Esophagus muscularis mucosa (tissue), 4 donors: ENCODE measurements around the gene FBXO4. TPM values are rescaled to one million over a fixed set of nuclear protein-coding genes. Genes with fewer than 3 reads are reported as not detected.

ENCODE experiments used
- DNase-seq: peaks from one replicate; pipeline ENCODE4 v3.0.0-alpha.2; 2017; ENCODE audit errors: extremely low spot score
- H3K27ac ChIP-seq, 4 donors: fragments of 200-600 bp; sonication (generic); replicated peaks in 1 of 4; 1 replicate in 3 of 4; 2 replicates in 1 of 4; pipeline ENCODE4 v1.5.1; 2016 to 2019; ENCODE audit warnings: mild to moderate bottlenecking in 1 of 4
- H3K27me3 ChIP-seq, 4 donors: fragments of 200-600 bp; sonication (generic); one replicate each; pipeline versions ENCODE4 v1.5.1 to v1.6.0; 2016 to 2019
- H3K36me3 ChIP-seq, 4 donors: fragments of 200-600 bp; sonication (generic); one replicate each; pipeline ENCODE4 v1.5.1; 2016 to 2019
- H3K4me1 ChIP-seq, 4 donors: fragments of 200-600 bp; sonication (generic); one replicate each; pipeline ENCODE4 v1.5.1; 2016 to 2019
- H3K4me3 ChIP-seq, 4 donors: fragments of 200-600 bp; sonication (generic); 1 replicate in 2 of 4; 2 replicates in 2 of 4; pipeline ENCODE4 v1.5.1; 2016 to 2019; ENCODE audit warnings: mild to moderate bottlenecking in 4 of 4, moderate library complexity in 1 of 4
- H3K9me3 ChIP-seq, 4 donors: fragments of 200-600 bp; sonication (generic); 1 replicate in 3 of 4; 2 replicates in 1 of 4; pipeline ENCODE4 v1.5.1; 2016 to 2019
- EP300 ChIP-seq: sonication (generic); formaldehyde crosslinking; IDR thresholded peaks from one replicate; pipeline ENCODE4 v1.6.1; 2017; ENCODE audit warnings: antibody characterized with exemption
- POLR2A ChIP-seq: fragments of 450-650 bp; IDR thresholded peaks from one replicate; pipeline ENCODE4 v1.6.1; 2017; ENCODE audit warnings: antibody characterized with exemption, moderate library complexity, mild to moderate bottlenecking, low read depth
- POLR2AphosphoS5 ChIP-seq, 2 donors: sonication (generic); formaldehyde crosslinking; IDR thresholded peaks; one replicate each; pipeline ENCODE4 v1.6.1; 2017; ENCODE audit warnings: antibody characterized with exemption in 2 of 2
- WGBS: methylation state at CpG from one replicate; pipeline ENCODE4 v1.1.5; 2018; 5-methylcytosine and 5-hydroxymethylcytosine counted together
- intact Hi-C: fragments of 100-400 bp; cut with DNase I; formaldehyde crosslinking; loops from one replicate; pipeline ENCODE4 v1.15.1; 2023
- total RNA-seq, 4 donors: library from RNA; depleted of rRNA; stranded (reverse); fragments of >200 nt; gene quantifications; one replicate each; pipeline versions ENCODE4 v1.1.0 to v1.2.1, GENCODE V29; 2016
- TF ChIP-seq, protein P1 (sequence below), 3 experiments: fragments of 200-600 bp in 2 of 3; fragments of 450-650 bp in 1 of 3; sonication (generic) in 2 of 3; IDR thresholded peaks; one replicate each; pipeline ENCODE4 v1.5.1; 2017 to 2019; ENCODE audit warnings: antibody characterized with exemption in 3 of 3, mild to moderate bottlenecking in 2 of 3, moderate library complexity in 1 of 3

The FBXO4 gene
- total RNA-seq, 4 donors from 2014 or later, result 5.1 to 8.8 (median 7.5) TPM

GRCh38 chr5:41878643-41879478 is 46.2 kb upstream of the FBXO4 start:
- intact Hi-C loops, result no loop called here
- no peak for DNase-seq
- WGBS, result 77% methylated on average over 3 of the region's 3 CpGs
- Histone ChIP-seq H3K36me3 (no peaks in the 10 kb centered on the region), H3K4me3 (no peak overlapping the region), H3K27ac (no peak overlapping the region), H3K9me3 (no peaks in the 10 kb centered on the region), H3K4me1 (no peaks in the 10 kb centered on the region), H3K27me3 (no peaks in the 10 kb centered on the region)
- TF ChIP-seq, protein P1, sequence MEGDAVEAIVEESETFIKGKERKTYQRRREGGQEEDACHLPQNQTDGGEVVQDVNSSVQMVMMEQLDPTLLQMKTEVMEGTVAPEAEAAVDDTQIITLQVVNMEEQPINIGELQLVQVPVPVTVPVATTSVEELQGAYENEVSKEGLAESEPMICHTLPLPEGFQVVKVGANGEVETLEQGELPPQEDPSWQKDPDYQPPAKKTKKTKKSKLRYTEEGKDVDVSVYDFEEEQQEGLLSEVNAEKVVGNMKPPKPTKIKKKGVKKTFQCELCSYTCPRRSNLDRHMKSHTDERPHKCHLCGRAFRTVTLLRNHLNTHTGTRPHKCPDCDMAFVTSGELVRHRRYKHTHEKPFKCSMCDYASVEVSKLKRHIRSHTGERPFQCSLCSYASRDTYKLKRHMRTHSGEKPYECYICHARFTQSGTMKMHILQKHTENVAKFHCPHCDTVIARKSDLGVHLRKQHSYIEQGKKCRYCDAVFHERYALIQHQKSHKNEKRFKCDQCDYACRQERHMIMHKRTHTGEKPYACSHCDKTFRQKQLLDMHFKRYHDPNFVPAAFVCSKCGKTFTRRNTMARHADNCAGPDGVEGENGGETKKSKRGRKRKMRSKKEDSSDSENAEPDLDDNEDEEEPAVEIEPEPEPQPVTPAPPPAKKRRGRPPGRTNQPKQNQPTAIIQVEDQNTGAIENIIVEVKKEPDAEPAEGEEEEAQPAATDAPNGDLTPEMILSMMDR (IDR thresholded peaks at IDR 0.05), result no peak

- H3K4me3 ChIP-seq, result no peak overlapping the region
- no peak overlapping the region for H3K27ac ChIP-seq
- WGBS, result 85% methylated on average over 5 of the region's 5 CpGs
- H3K27me3 ChIP-seq, result no peaks in the 10 kb centered on the region
- TF ChIP-seq, protein P1 (IDR thresholded peaks at IDR 0.05), result no peak
- TF ChIP-seq POLR2A (no peak), EP300 (no peak), POLR2AphosphoS5 (IDR thresholded peaks at IDR 0.05) (no peak)
- no peaks in the 10 kb centered on the region for H3K4me1 ChIP-seq
- H3K9me3 ChIP-seq, result no peaks in the 10 kb centered on the region
- H3K36me3 ChIP-seq, result no peaks in the 10 kb centered on the region
- intact Hi-C loops, result no loop called here
- DNase-seq, result no peak
Observed at GRCh38 chr5:41882765-41883164, 42.3 kb upstream of the FBXO4 start.

DNA sequence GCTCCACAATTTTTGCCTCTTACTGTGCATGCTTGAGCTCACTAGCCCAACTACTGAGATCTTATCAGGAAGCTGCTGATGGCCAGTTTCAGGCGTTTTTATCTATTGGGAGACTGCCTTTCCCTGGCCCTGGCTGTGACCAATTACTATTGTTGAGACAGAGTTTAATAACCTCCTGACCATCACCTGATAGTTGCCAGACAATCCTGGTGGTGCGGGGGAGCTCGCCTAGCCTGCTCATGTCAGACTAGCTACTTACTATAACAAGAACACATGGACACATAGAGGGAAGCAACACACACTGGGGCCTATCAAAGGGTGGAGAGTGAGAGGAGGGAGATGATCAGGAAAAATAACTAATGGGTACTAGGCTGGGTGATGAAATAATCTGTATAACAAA is 41.8 kb upstream of the FBXO4 start:
- no peak for DNase-seq
- TF ChIP-seq POLR2AphosphoS5 (IDR thresholded peaks at IDR 0.05) (no peak), EP300 (no peak), POLR2A (no peak)
- TF ChIP-seq, protein P1 (IDR thresholded peaks at IDR 0.05), result no peak
- WGBS, result 84% methylated on average over 3 of the region's 3 CpGs
- intact Hi-C loops, result no loop called here
- Histone ChIP-seq H3K4me3 (no peak overlapping the region), H3K27me3 (no peaks in the 10 kb centered on the region), H3K27ac (no peak overlapping the region), H3K36me3 (no peaks in the 10 kb centered on the region), H3K4me1 (no peaks in the 10 kb centered on the region), H3K9me3 (no peaks in the 10 kb centered on the region)

- Histone ChIP-seq H3K9me3 (no peaks in the 10 kb centered on the region), H3K36me3 (no peaks in the 10 kb centered on the region), H3K27me3 (no peaks in the 10 kb centered on the region), H3K4me1 (no peaks in the 10 kb centered on the region), H3K4me3 (no peak overlapping the region), H3K27ac (no peak overlapping the region)
- DNase-seq, result no peak
- 94% methylated on average over 2 of the region's 2 CpGs for WGBS
- intact Hi-C loops, result no loop called here
- no peak for TF ChIP-seq EP300
Observed at GRCh38 chr5:41883936-41884335, 41.1 kb upstream of the FBXO4 start.

GRCh38 chr5:41885286-41885685 is 39.8 kb upstream of the FBXO4 start:
- intact Hi-C loops, result no loop called here
- DNase-seq, result no peak
- Histone ChIP-seq H3K27ac (no peak overlapping the region), H3K36me3 (no peaks in the 10 kb centered on the region), H3K4me1 (no peaks in the 10 kb centered on the region), H3K4me3 (no peak overlapping the region), H3K27me3 (no peaks in the 10 kb centered on the region), H3K9me3 (no peaks in the 10 kb centered on the region)
- TF ChIP-seq POLR2AphosphoS5 (IDR thresholded peaks at IDR 0.05) (no peak), POLR2A (no peak), EP300 (no peak)
- TF ChIP-seq, protein P1 (IDR thresholded peaks at IDR 0.05), result no peak
